Measurements from ENCODE around the gene SOS1.

SOS1 gene

DNA sequence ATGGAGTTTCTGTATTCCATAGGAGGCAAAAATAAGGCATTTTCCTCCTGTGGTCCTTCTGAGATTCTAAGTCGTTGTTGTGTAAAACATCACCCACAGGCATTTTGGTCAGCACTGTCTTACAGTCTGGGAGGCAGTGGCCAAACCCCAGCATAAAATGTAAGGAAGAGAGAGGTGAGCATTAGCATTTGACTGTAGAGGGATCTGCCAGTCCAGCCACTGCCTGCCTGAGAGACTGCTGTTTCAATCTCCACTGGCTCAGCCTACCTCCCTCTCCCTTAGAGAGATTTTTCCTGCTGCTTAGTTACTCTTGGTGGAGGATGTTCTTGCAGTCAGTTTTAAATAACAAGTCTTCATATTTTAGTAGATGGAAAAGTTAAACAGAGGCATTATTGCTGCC lies 154.2 kb downstream of the SOS1 start:
- H3K4me3 ChIP-seq (ENCODE audit: low read depth, low read length), result no peak overlapping the region
- TF ChIP-seq CTCF (IDR thresholded peaks at IDR 0.05; ENCODE audit: low read depth, low read length), result no peak

DNA sequence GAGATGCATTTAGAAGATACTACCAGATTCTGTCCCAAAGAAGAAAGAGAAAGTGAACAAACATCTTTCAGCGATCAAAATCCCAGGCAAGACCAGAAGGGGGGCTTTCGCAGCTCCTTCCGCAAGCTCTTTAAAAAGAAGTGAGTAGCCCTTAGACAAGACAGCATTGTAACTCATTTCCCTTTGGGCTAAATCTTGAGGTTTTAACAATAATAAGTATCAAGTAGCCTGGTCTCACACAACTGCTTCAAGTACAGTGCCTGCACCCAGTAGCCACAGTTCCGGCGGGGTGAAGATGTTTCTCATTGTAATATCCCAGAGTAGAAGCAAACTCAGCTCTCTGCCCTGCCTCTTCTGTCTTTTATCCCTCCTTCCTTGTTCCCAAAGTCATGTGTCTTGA lies 154.8 kb downstream of the SOS1 start:
- TF ChIP-seq CTCF (IDR thresholded peaks at IDR 0.05; ENCODE audit: low read depth, low read length), result no peak
- H3K4me3 ChIP-seq (ENCODE audit: low read depth, low read length), result no peak overlapping the region

DNA sequence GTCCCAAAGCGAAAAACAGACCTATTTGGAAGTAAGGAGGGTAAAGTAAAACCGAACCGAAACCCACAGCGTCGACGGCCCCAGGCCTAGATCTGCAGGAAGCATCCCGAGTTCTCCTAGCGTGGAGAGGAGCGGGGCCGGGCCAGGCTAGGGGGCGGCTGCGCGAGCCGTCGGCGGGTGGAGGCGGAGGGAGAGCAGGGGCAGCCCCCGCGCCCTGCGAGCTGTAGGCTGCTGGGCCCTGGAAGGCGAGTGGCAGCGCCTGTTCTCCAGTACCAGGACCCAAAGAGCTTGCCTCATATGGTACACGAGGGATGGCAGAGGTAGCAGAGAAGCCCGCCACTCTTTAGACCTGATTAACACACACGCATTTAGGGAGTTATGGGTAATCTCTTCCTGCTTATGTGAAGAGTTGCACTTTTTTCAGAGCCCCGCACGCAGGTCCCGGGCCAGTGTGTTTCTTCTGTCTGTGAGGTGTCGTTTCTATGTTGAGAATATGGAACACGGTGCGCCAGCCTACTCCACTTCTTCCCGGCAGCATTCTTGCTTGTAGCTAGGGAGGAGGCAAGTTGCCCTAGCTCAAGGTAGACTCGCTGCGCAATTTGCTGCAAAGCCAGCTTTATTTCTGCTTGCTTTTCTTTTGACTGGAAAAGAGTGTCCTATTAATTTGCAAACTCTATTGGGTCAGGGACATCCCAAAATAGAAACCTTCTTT lies 160.1 kb downstream of the SOS1 start:
- H3K4me3 ChIP-seq (ENCODE audit: low read depth, low read length), result peak overlapping the region; percentile 35

DNA sequence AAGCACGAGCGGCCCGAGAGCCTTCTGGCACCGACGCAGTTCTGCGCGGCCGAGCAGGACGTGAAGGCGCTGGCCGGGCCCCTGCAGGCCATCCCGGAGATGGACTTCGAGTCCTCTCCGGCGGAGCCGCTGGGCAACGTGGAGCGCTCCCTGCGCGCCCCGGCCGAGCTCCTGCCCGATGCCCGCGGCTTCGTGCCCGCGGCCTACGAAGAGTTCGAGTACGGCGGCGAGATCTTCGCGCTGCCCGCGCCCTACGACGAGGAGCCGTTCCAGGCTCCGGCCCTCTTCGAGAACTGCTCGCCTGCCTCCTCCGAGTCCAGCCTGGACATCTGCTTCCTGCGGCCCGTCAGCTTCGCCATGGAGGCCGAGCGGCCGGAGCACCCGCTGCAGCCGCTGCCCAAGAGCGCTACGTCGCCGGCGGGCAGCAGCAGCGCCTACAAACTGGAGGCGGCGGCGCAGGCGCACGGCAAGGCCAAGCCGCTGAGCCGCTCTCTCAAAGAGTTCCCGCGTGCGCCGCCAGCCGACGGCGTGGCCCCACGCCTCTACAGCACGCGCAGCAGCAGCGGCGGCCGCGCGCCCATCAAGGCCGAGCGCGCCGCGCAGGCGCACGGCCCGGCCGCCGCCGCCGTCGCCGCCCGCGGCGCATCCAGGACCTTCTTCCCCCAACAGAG lies 160.8 kb downstream of the SOS1 start:
- no peak for TF ChIP-seq CTCF (IDR thresholded peaks at IDR 0.05; ENCODE audit: low read depth, low read length)
- peak overlapping the region; percentile 45 for H3K4me3 ChIP-seq (ENCODE audit: low read depth, low read length)

More for the DNA sequence above, 160.1 kb downstream of the SOS1 start:
- TF ChIP-seq CTCF (IDR thresholded peaks at IDR 0.05; ENCODE audit: low read depth, low read length), result no peak

- no peak for TF ChIP-seq CTCF (IDR thresholded peaks at IDR 0.05; ENCODE audit: low read depth, low read length)
- H3K4me3 ChIP-seq (ENCODE audit: low read depth, low read length), result no peak overlapping the region
Measured at GRCh38 chr2:38959466-38959865, 161.4 kb downstream of the SOS1 start.

GRCh38 chr2:38957972-38958371 lies 162.9 kb downstream of the SOS1 start:
- no peak for TF ChIP-seq CTCF (IDR thresholded peaks at IDR 0.05; ENCODE audit: low read depth, low read length)
- H3K4me3 ChIP-seq (ENCODE audit: low read depth, low read length), result no peak overlapping the region

GRCh38 chr2:38951766-38952165 lies 169.1 kb downstream of the SOS1 start:
- H3K4me3 ChIP-seq (ENCODE audit: low read depth, low read length), result no peak overlapping the region
- no peak for TF ChIP-seq CTCF (IDR thresholded peaks at IDR 0.05; ENCODE audit: low read depth, low read length)
